ENCODE measurements around the gene EFCC1.

Gene EFCC1

GRCh38 chr3:128994581-128995546 lies 6.2 kb upstream of the EFCC1 start:
- in situ Hi-C loops (cut with HindIII; ENCODE audit: low sequenced_read_pairs), result loop anchor here (5.0 to 10.0 kb wide), 5 partner anchors 72 to 307 kb away; partner anchors contain the start of gene RAB43

DNA sequence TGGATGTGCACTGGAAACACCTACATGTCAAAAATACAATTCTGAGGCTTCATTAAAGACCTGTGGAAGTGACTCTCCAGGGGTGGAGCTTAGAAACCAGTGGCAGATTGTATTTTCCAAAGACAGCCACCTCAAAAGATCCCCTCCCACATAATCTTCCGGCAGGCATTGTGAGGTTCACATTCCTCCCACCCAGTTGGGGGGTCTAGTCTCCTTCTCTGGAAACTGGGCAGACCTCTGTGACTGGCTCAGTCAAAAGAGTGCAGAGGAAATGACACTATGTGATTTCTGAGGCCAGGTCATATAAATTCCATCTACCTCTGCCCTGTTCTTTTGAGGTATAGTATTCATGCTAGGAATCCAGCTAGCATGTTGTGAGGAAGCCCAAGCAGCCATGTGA lies 5.4 kb upstream of the EFCC1 start:
- in situ Hi-C loops (cut with HindIII; ENCODE audit: low sequenced_read_pairs), result loop anchor here (5.0 to 10.0 kb wide), 4 partner anchors 72 to 307 kb away; partner anchors contain the start of gene RAB43

- in situ Hi-C loops (cut with HindIII; ENCODE audit: low sequenced_read_pairs), result loop anchor here (5.0 to 10.0 kb wide), 4 partner anchors 71 to 306 kb away; partner anchors contain the start of gene RAB43
Measured at GRCh38 chr3:128996200-128996599, 4.9 kb upstream of the EFCC1 start.

DNA sequence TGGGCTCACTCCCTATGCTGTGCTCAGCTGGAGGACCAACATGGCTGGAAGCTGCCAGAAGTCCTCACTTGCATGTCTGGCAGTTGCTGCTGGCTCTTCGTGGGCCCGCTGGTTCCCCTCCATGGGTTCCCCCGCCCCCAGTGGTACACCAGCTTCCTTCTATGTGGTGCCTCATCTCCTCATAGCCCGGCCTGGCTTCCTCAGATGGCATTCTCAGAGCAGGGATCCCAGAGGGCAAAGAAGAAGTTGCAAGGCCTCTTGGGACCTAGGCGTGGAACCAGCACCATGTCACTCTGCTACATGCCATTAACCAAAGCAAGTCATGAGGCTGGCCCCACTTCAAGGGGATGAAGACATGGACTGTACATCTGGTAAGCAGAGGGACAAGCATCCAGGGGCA lies 4.4 kb upstream of the EFCC1 start:
- in situ Hi-C loops (cut with HindIII; ENCODE audit: low sequenced_read_pairs), result loop anchor here (5.0 to 10.0 kb wide), 4 partner anchors 71 to 306 kb away; partner anchors contain the start of gene RAB43

DNA sequence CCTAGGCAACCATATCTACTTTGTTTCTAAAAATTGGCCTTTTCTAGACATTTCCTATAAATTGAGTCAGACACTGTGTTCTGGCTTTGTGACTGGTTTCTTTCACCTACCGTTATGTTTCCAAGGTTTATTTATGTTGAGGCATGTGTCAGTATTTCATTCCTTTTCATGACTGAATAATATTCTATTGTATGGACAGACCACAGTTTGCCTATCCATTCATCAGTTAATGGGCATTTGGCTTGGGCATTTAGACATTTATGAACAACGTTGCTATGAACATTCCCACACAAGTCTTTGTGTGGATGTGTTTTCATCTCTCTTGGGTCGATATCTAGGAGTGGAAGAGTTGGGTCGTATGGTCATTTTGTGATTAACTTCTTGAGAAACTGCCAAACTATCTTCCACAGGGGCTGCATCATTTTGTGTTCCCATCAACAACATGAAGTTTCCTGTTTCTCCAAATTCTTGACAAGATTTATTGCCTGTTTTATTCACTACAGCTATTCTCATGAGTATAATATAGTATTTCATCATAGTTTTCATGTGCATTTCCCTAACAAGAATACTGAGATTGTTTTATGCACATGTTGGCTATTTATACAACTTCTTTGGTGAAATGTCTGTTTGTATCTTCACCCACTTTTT lies 3.5 kb upstream of the EFCC1 start:
- in situ Hi-C loops (cut with HindIII; ENCODE audit: low sequenced_read_pairs), result loop anchor here (5.0 to 10.0 kb wide), 4 partner anchors 70 to 305 kb away; partner anchors contain the start of gene RAB43

- in situ Hi-C loops (cut with HindIII; ENCODE audit: low sequenced_read_pairs), result loop anchor here (5.0 to 10.0 kb wide), 4 partner anchors 69 to 304 kb away; partner anchors contain the start of gene RAB43
Measured at GRCh38 chr3:128998561-128998960, 2.5 kb upstream of the EFCC1 start.

- in situ Hi-C loops (cut with HindIII; ENCODE audit: low sequenced_read_pairs), result loop anchor here (5.0 to 10.0 kb wide), 4 partner anchors 68 to 303 kb away; partner anchors contain the start of gene RAB43
Measured at GRCh38 chr3:128999102-128999501, 2.0 kb upstream of the EFCC1 start.

DNA sequence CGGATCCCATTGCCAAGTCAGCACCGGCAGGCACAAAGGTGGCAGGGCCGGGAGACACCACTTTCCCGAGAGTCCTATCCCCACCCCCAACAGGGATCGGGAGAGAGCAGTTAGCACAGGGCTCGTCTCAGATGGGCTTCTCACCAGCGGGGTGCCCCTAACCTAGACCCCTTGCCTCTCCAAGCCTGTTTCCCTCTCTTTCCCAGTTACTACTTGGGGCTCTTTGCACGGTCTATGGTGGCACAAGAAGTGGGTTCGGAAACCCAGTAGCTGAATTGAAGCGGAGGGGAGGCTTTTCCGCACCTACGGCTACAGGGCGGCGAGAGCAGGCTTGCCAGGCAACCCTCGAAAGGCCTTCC lies 383 bp upstream of the EFCC1 start:
- in situ Hi-C loops (cut with HindIII; ENCODE audit: low sequenced_read_pairs), result no loop called here

GRCh38 chr3:129001806-129002572 lies 885 bp downstream of the EFCC1 start:
- in situ Hi-C loops (cut with HindIII; ENCODE audit: low sequenced_read_pairs), result no loop called here

DNA sequence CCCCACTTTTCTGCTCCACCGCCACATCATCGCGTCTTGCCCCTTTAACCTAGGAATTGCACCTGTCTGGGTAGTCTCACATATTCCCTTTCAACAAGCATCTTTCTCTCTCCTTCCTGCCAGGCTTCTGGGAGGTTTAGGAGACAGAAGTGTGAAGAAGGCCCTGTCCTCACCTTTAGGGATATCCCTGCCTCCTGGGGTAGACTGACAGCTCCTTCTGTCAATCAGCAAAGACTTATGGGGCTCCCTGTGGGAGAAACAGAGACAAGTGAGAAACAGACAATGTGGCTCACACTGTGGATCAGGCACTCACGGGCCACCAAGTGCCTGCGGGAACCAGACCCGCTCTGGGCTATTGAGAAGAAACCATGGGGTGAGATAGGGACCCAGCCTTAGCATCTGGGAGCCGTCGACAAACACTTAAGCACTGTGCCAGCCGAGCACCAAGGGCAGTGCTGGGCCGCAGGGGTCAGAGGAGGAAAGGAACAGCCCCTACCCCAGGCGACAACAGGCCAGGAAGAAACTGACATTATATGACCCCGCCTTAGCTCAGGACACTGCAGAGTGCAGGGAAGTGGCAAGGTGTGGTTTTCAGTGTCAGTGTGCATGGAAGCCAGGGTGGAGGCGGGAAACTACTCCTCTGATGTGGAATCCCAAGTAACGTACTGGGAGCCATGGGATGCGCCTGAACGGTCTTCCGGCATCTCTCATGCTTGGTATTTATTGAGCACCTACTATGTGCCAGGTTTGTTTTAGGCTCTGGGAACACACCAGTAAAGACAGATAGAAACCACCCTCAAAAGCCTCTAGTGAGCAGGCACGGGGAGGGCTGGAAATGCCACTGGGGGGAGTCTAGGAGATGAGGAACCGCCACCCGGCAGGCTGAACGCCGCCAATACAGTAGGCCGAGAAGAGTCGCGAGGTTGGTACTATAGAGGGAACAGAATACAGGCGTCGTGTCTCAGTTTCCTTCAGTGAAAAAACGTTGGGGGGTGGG lies 1.8 kb downstream of the EFCC1 start:
- in situ Hi-C loops (cut with HindIII; ENCODE audit: low sequenced_read_pairs), result no loop called here

DNA sequence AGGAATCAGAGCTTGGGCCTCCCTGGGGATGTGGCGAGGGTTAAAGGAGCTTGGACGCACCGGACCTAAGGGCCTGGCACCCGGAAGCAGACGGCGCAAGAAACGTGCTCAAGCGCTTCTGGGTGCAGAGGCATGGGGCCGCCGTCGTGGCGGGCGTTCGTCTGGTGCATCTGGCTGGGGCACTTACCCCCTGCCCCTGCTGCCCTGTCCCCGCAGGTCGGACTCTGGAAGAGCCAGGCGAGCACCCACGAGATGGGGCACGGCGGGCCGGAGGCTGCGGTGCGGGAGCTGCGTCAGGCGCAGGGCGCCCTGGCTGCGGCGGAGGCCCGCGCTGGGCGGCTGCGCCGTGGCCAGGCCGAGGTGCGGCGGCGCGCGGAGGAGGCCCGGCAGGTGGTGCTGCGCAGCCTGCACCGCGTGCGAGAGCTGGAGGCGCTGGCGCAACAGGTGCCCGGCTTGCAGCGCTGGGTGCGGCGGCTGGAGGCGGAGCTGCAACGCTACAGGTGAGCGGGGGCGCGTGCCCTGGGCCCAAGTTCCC lies 2.5 kb downstream of the EFCC1 start:
- in situ Hi-C loops (cut with HindIII; ENCODE audit: low sequenced_read_pairs), result no loop called here

GRCh38 chr3:129004639-129005295 lies 3.7 kb downstream of the EFCC1 start:
- in situ Hi-C loops (cut with HindIII; ENCODE audit: low sequenced_read_pairs), result no loop called here

- in situ Hi-C loops (cut with HindIII; ENCODE audit: low sequenced_read_pairs), result no loop called here
Measured at GRCh38 chr3:129005526-129006303, 4.6 kb downstream of the EFCC1 start.

GRCh38 chr3:129006864-129007263 lies 5.8 kb downstream of the EFCC1 start:
- in situ Hi-C loops (cut with HindIII; ENCODE audit: low sequenced_read_pairs), result no loop called here

GRCh38 chr3:129007792-129008191 lies 6.7 kb downstream of the EFCC1 start:
- in situ Hi-C loops (cut with HindIII; ENCODE audit: low sequenced_read_pairs), result no loop called here

DNA sequence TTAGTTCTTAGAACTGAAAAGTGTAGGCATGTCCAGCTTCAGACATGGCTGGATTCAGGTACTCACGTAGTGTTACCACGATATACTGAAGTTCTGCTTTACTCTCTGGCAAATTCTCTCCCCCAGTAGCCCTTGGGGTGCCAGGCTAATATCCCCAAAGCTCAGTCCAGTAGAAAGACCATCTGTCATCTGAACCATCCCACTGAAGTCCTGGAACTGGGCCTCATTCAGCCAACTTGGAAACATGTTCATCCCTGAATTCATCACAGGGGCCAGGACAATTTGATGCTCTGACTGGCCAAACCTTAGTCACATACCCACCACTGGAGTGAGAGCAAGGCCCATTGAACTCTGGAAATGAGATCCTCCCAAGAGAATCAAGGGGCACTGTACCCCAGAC lies 8.2 kb downstream of the EFCC1 start:
- in situ Hi-C loops (cut with HindIII; ENCODE audit: low sequenced_read_pairs), result no loop called here

GRCh38 chr3:129010310-129010956 lies 9.3 kb downstream of the EFCC1 start:
- in situ Hi-C loops (cut with HindIII; ENCODE audit: low sequenced_read_pairs), result loop anchor here (10.0 kb wide), 1 partner anchor 74 kb away; no protein-coding TSS in a partner anchor
